Adrenal gland (tissue), 12 donors: ENCODE data around the gene WASHC4. TPM values are rescaled to one million over a fixed set of nuclear protein-coding genes. Genes with fewer than 3 reads are reported as not detected.

ENCODE experiments used
- DNase-seq, 7 donors: peaks; one replicate each; pipeline ENCODE4 v3.0.0-alpha.2; 2019 to 2020
- H3K27ac ChIP-seq, 5 donors: fragments of 200-600 bp; sonication (generic) in 4 of 5; 1 replicate in 3 of 5; 2 replicates in 2 of 5; pipeline versions ENCODE4 v1.5.1 to v1.8.0; 2016 to 2020; ENCODE audit warnings: mild to moderate bottlenecking in 1 of 5
- H3K27me3 ChIP-seq: fragments of 200-600 bp; 2 replicates; pipeline ENCODE4 v1.8.0; 2021
- H3K36me3 ChIP-seq, 2 donors: fragments of 200-600 bp; replicated peaks in 1 of 2; 1 replicate in 1 of 2; 2 replicates in 1 of 2; pipeline versions ENCODE4 v1.5.1 to v1.8.0; 2018 to 2022
- H3K4me1 ChIP-seq, 2 donors: fragments of 200-600 bp; replicated peaks in 1 of 2; 1 replicate in 1 of 2; 2 replicates in 1 of 2; pipeline versions ENCODE4 v1.5.1 to v1.8.0; 2018 to 2021
- H3K4me3 ChIP-seq, 4 donors: fragments of 200-600 bp; sonication (generic) in 3 of 4; one replicate each; pipeline ENCODE4 v1.5.1; 2016 to 2018
- H3K9me3 ChIP-seq, 3 donors: fragments of 200-600 bp; sonication (generic) in 1 of 3; replicated peaks in 1 of 3; 1 replicate in 2 of 3; 2 replicates in 1 of 3; pipeline versions ENCODE4 v1.5.1 to v1.8.0; 2016 to 2021
- POLR2A ChIP-seq, 2 donors: fragments of 450-650 bp; IDR thresholded peaks; one replicate each; pipeline ENCODE4 v1.6.1; 2017; ENCODE audit warnings: antibody characterized with exemption in 2 of 2, mild to moderate bottlenecking in 2 of 2, moderate library complexity in 1 of 2
- WGBS, 4 donors: extraction: QIAGEN DNeasy Blood & Tissue Kit in 2 of 4; methylation state at CpG; one replicate each; pipeline versions ENCODE4 v1.1.5 to v1.1.7; 2013 to 2017; 5-methylcytosine and 5-hydroxymethylcytosine counted together
- intact Hi-C, 2 donors: fragments of 100-400 bp; cut with DNase I; formaldehyde crosslinking; loops; one replicate each; pipeline versions ENCODE4 v1.14.1 to v1.15.0; 2022 to 2023
- polyA plus RNA-seq, 3 donors: library from polyadenylated mRNA; stranded (reverse); fragments of 200-250 nt in 2 of 3; fragments of 350-450 nt in 1 of 3; fragmentation: Illumina TruSeq in 1 of 3; extraction: RNeasy Lipid Tissue Mini Kit (QIAGEN cat#74804) in 1 of 3; gene quantifications; one replicate each; pipeline ENCODE4 v1.2.3, GENCODE V29; 2013 to 2014
- total RNA-seq, 9 donors: library from RNA; depleted of rRNA in 4 of 9; stranded (reverse); fragments of >200 nt in 4 of 9; fragments of 120-200 nt in 1 of 9; fragmentation: NEBNext Ultra II Directional in 1 of 9; extraction: Animal tissue kit (Norgen Biotek cat#: 25700) in 1 of 9; gene quantifications; one replicate each; pipeline versions ENCODE4 v1.1.0 to v1.2.4, GENCODE V29; 2013 to 2023
- TF ChIP-seq, protein P1 (sequence below), 6 experiments: fragments of 450-650 bp in 4 of 6; fragments of 200-600 bp in 2 of 6; sonication (generic) in 1 of 6; IDR thresholded peaks; 1 replicate in 5 of 6; 2 replicates in 1 of 6; pipeline versions ENCODE4 v1.5.1 to v1.8.0; 2016 to 2021; ENCODE audit warnings: antibody characterized with exemption in 6 of 6, mild to moderate bottlenecking in 2 of 6, moderate library complexity in 1 of 6
- donor health status: healthy with polysubstance abuse.
- donor health status: Bipolar disorder and iron deficiency.
- donor health status: DM: yes; HTN: yes; CAD: no.
- donor health status: DM: no; HTN: no; CAD: no.
- donor health status: DM: no; HTN: no; CAD: no.
- donor health status: DM: yes; HTN: yes; CAD: no.

WASHC4 gene
- total and polyA plus RNA-seq, 12 donors: 17.8 to 90.6 (median 52.8) TPM

- no peaks in the 10 kb centered on the region for H3K9me3 ChIP-seq
- TF ChIP-seq POLR2A (IDR thresholded peaks at IDR 0.05): no peak
- TF ChIP-seq, protein P1, sequence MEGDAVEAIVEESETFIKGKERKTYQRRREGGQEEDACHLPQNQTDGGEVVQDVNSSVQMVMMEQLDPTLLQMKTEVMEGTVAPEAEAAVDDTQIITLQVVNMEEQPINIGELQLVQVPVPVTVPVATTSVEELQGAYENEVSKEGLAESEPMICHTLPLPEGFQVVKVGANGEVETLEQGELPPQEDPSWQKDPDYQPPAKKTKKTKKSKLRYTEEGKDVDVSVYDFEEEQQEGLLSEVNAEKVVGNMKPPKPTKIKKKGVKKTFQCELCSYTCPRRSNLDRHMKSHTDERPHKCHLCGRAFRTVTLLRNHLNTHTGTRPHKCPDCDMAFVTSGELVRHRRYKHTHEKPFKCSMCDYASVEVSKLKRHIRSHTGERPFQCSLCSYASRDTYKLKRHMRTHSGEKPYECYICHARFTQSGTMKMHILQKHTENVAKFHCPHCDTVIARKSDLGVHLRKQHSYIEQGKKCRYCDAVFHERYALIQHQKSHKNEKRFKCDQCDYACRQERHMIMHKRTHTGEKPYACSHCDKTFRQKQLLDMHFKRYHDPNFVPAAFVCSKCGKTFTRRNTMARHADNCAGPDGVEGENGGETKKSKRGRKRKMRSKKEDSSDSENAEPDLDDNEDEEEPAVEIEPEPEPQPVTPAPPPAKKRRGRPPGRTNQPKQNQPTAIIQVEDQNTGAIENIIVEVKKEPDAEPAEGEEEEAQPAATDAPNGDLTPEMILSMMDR (IDR thresholded peaks at IDR 0.05): no peak
- no peaks in the 10 kb centered on the region for H3K27me3 ChIP-seq
- DNase-seq: no peak
- no peak overlapping the region for H3K4me3 ChIP-seq
- intact Hi-C loops: no loop called here
- no peaks in the 10 kb centered on the region for H3K36me3 ChIP-seq
- no peak overlapping the region for H3K27ac ChIP-seq
- peaks cover 0 to 9% of the 10 kb centered on the region in 2 donors for H3K4me1 ChIP-seq
Observed at GRCh38 chr12:105102673-105103072, 4.9 kb upstream of the WASHC4 start.

DNA sequence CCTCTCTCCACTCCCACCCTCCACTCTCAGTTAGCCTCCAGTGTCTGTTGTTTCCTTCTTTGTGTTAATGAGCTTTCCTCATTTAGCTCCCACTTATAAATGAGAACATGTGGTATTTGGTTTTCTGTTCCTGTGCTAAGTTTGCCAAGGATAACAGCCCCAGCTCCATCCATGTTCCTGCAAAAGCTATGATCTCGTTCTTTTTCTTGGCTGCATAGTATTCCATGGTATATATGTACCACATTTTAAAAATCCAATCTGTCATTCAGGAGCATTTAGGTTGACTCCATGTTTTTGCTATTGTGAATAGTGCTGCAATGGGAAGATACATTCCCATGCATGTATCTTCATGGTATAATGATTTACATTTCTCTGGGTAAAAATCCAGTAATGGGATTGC lies 2.8 kb upstream of the WASHC4 start:
- intact Hi-C loops: no loop called here
- no peak for DNase-seq
- TF ChIP-seq POLR2A (IDR thresholded peaks at IDR 0.05): no peak
- TF ChIP-seq, protein P1 (IDR thresholded peaks at IDR 0.05): no peak
- no peak overlapping the region for H3K4me3 ChIP-seq
- H3K27me3 ChIP-seq: no peaks in the 10 kb centered on the region
- 68 to 83% (median 69%) methylated on average over 1 of the region's 1 CpG for WGBS, 4 donors
- no peaks in the 10 kb centered on the region for H3K9me3 ChIP-seq
- H3K4me1 ChIP-seq: peaks cover 4 to 13% of the 10 kb centered on the region in 2 donors
- H3K36me3 ChIP-seq: no peaks in the 10 kb centered on the region
- H3K27ac ChIP-seq: no peak overlapping the region

GRCh38 chr12:105106621-105107020 lies 910 bp upstream of the WASHC4 start:
- Histone ChIP-seq H3K36me3 (no peaks in the 10 kb centered on the region), H3K27ac (no peak overlapping the region), H3K4me1 (peaks cover 22 to 31% of the 10 kb centered on the region in 2 donors), H3K9me3 (no peaks in the 10 kb centered on the region), H3K4me3 (peak overlapping the region in 1 of 4 donors; percentile 71), H3K27me3 (no peaks in the 10 kb centered on the region)
- no peak for DNase-seq
- intact Hi-C loops: no loop called here
- TF ChIP-seq, protein P1 (IDR thresholded peaks at IDR 0.05): no peak
- no peak for TF ChIP-seq POLR2A (IDR thresholded peaks at IDR 0.05)
- WGBS, 4 donors: 48 to 61% (median 56%) methylated on average over 7 of the region's 7 CpGs

DNA sequence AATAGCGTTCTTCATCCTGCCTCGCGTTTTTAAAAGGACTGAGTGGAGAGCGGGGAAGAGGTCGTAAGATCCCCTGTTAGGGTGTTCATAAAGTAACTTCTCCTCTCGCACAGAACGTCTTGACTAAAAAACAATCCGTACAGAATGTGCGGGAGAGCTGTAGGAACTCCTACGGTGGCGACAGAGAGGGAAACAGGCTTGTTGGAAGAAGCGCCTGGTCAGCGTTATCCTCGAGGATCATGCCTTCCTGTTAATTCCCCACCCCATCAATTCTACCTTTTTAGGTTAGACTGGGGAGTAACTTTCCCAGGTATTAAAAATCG lies 399 bp upstream of the WASHC4 start:
- TF ChIP-seq, protein P1 (IDR thresholded peaks at IDR 0.05): no peak
- no peak for TF ChIP-seq POLR2A (IDR thresholded peaks at IDR 0.05)
- peak in 2 of 7 donors; percentile 57 to 61 for DNase-seq
- Histone ChIP-seq H3K36me3 (no peaks in the 10 kb centered on the region), H3K4me1 (peaks cover 22 to 37% of the 10 kb centered on the region in 2 donors), H3K27me3 (no peaks in the 10 kb centered on the region), H3K4me3 (peak overlapping the region in 3 of 4 donors; percentile 13 to 85 (median 71)), H3K9me3 (no peaks in the 10 kb centered on the region), H3K27ac (peak overlapping the region; percentile 95 to 99 (median 97))
- intact Hi-C loops: no loop called here
- 0 to 1% (median 1%) methylated on average over 15 of the region's 15 CpGs for WGBS, 4 donors
